Mesenchymal stem cell (in vitro differentiated cells and primary cell): Measurements from ENCODE around the gene HLA-DRA.
A peak's percentile ranks its signal among the peaks of the same experiment; 100 is the strongest.

Source experiments
- DNase-seq: peaks from one replicate; pipeline ENCODE4 v3.0.0-alpha.2; 2013
- H2AFZ ChIP-seq: one replicate; pipeline ENCODE4 v1.6.1; 2013; ENCODE audit warnings: low read depth, mild to moderate bottlenecking, control low read depth, inconsistent platforms, low read length, moderate library complexity
- H2AK5ac ChIP-seq: 2 replicates; pipeline ENCODE4 v1.6.1; 2013; ENCODE audit warnings: low read length, moderate library complexity, mild to moderate bottlenecking, inconsistent platforms; ENCODE audit not compliant: severe bottlenecking
- H2BK120ac ChIP-seq: one replicate; pipeline ENCODE4 v1.6.1; 2013; ENCODE audit warnings: low read depth, mild to moderate bottlenecking, inconsistent platforms, low read length, moderate library complexity
- H2BK12ac ChIP-seq, 2 experiments: one replicate each; pipeline ENCODE4 v1.6.1; 2013; ENCODE audit warnings: inconsistent platforms in 2 of 2, low read length in 2 of 2, mild to moderate bottlenecking in 2 of 2, moderate library complexity in 2 of 2, control low read depth in 1 of 2
- H2BK15ac ChIP-seq: one replicate; pipeline ENCODE4 v1.6.1; 2013; ENCODE audit warnings: mild to moderate bottlenecking, low read depth, inconsistent platforms; ENCODE audit not compliant: poor library complexity, severe bottlenecking
- H2BK5ac ChIP-seq: 2 replicates; pipeline ENCODE4 v1.6.1; 2013; ENCODE audit warnings: low read depth, mild to moderate bottlenecking, low read length, control low read depth, inconsistent platforms; ENCODE audit not compliant: poor library complexity, severe bottlenecking
- H3K14ac ChIP-seq, 2 experiments: one replicate each; pipeline ENCODE4 v1.6.1; 2013; ENCODE audit warnings: inconsistent platforms in 2 of 2, low read length in 2 of 2, control low read depth in 1 of 2, mild to moderate bottlenecking in 1 of 2, moderate library complexity in 1 of 2
- H3K18ac ChIP-seq, 2 experiments: one replicate each; pipeline ENCODE4 v1.6.1; 2013; ENCODE audit warnings: inconsistent platforms in 2 of 2, low read length in 2 of 2, control low read depth in 1 of 2, low read depth in 1 of 2, mild to moderate bottlenecking in 1 of 2
- H3K23ac ChIP-seq, 2 experiments: one replicate each; pipeline ENCODE4 v1.6.1; 2013; ENCODE audit warnings: inconsistent platforms in 2 of 2, low read length in 2 of 2, mild to moderate bottlenecking in 2 of 2, moderate library complexity in 2 of 2, control low read depth in 1 of 2
- H3K27ac ChIP-seq: 2 replicates; pipeline ENCODE4 v1.5.1; 2013; ENCODE audit warnings: mild to moderate bottlenecking, moderate library complexity, low read length, control low read depth, inconsistent platforms; ENCODE audit not compliant: poor library complexity, severe bottlenecking
- H3K27me3 ChIP-seq, 2 experiments: 2 replicates each; pipeline versions ENCODE4 v1.6.1 to v1.7.0; 2013; ENCODE audit warnings: low read length in 2 of 2, mild to moderate bottlenecking in 2 of 2, moderate library complexity in 2 of 2, control low read depth in 1 of 2, inconsistent platforms in 1 of 2; ENCODE audit not compliant: control insufficient read depth in 1 of 2, insufficient read depth in 1 of 2
- H3K36me3 ChIP-seq, 2 experiments: 2 replicates each; pipeline versions ENCODE4 v1.6.1 to v1.7.0; 2013; ENCODE audit warnings: low read length in 2 of 2, control low read depth in 1 of 2, inconsistent platforms in 1 of 2, low read depth in 1 of 2, mild to moderate bottlenecking in 1 of 2; ENCODE audit not compliant: insufficient read depth in 2 of 2, control insufficient read depth in 1 of 2
- H3K4ac ChIP-seq, 2 experiments: one replicate each; pipeline ENCODE4 v1.6.1; 2013; ENCODE audit warnings: inconsistent platforms in 2 of 2, low read length in 2 of 2, mild to moderate bottlenecking in 2 of 2, moderate library complexity in 2 of 2, control low read depth in 1 of 2, low read depth in 1 of 2
- H3K4me1 ChIP-seq: 2 replicates; pipeline ENCODE4 v1.6.1; 2013; ENCODE audit warnings: low read depth, low read length, control low read depth; ENCODE audit not compliant: control insufficient read depth, insufficient read depth
- H3K4me2 ChIP-seq: 2 replicates; pipeline ENCODE4 v1.6.1; 2013; ENCODE audit warnings: low read length, mild to moderate bottlenecking, inconsistent platforms; ENCODE audit not compliant: poor library complexity, severe bottlenecking
- H3K4me3 ChIP-seq, 2 experiments: 2 replicates each; pipeline versions ENCODE4 v1.5.1 to v1.7.0; 2013; ENCODE audit warnings: low read length in 2 of 2, mild to moderate bottlenecking in 2 of 2, control low read depth in 1 of 2, low read depth in 1 of 2; ENCODE audit not compliant: insufficient read depth in 1 of 2
- H3K79me1 ChIP-seq: replicated peaks from 2 replicates; pipeline ENCODE4 v1.6.1; 2013; ENCODE audit warnings: mild to moderate bottlenecking, control low read depth, low read length, inconsistent platforms; ENCODE audit not compliant: poor library complexity, severe bottlenecking
- H3K9ac ChIP-seq: 2 replicates; pipeline ENCODE4 v1.7.0; 2013; ENCODE audit warnings: mild to moderate bottlenecking, low read length, moderate library complexity
- H3K9me3 ChIP-seq: 2 replicates; pipeline ENCODE4 v1.7.0; 2013; ENCODE audit warnings: mild to moderate bottlenecking, low read length; ENCODE audit not compliant: control insufficient read depth
- H4K8ac ChIP-seq: one replicate; pipeline ENCODE4 v1.6.1; 2013; ENCODE audit warnings: inconsistent platforms, mild to moderate bottlenecking, low read length, moderate library complexity
- H4K91ac ChIP-seq: one replicate; pipeline ENCODE4 v1.6.1; 2013; ENCODE audit warnings: mild to moderate bottlenecking, low read length, inconsistent platforms
- WGBS: methylation state at CpG from one replicate; pipeline ENCODE4 v1.1.7; 2013; ENCODE audit warnings: mixed read lengths; 5-methylcytosine and 5-hydroxymethylcytosine counted together

The HLA-DRA gene

GRCh38 chr6:32406197-32406596 lies 33.5 kb upstream of the HLA-DRA start:
- H2BK12ac ChIP-seq = no peak overlapping the region
- H3K23ac ChIP-seq = no peak overlapping the region
- no peak overlapping the region for H4K8ac ChIP-seq
- DNase-seq = no peak
- no peak overlapping the region for H2BK5ac ChIP-seq
- no peak overlapping the region for H3K18ac ChIP-seq
- H3K4me1 ChIP-seq = peaks cover 1% of the 10 kb centered on the region
- peaks cover 45 to 80% of the 10 kb centered on the region in 2 experiments for H3K27me3 ChIP-seq
- H2BK120ac ChIP-seq = no peak overlapping the region
- no peak overlapping the region for H3K9ac ChIP-seq
- H2AK5ac ChIP-seq = no peak overlapping the region
- no peak overlapping the region for H3K14ac ChIP-seq
- H3K4me3 ChIP-seq = no peak overlapping the region
- no peaks in the 10 kb centered on the region for H3K36me3 ChIP-seq
- no peak overlapping the region for H3K27ac ChIP-seq
- no peak overlapping the region for H3K4ac ChIP-seq
- no peak overlapping the region for H2BK15ac ChIP-seq
- WGBS = 82% methylated on average over 7 of the region's 9 CpGs
- H4K91ac ChIP-seq = no peak overlapping the region
- no peaks in the 10 kb centered on the region for H3K79me1 ChIP-seq
- no peak overlapping the region for H2AFZ ChIP-seq
- no peaks in the 10 kb centered on the region for H3K9me3 ChIP-seq
- H3K4me2 ChIP-seq = no peak overlapping the region

DNA sequence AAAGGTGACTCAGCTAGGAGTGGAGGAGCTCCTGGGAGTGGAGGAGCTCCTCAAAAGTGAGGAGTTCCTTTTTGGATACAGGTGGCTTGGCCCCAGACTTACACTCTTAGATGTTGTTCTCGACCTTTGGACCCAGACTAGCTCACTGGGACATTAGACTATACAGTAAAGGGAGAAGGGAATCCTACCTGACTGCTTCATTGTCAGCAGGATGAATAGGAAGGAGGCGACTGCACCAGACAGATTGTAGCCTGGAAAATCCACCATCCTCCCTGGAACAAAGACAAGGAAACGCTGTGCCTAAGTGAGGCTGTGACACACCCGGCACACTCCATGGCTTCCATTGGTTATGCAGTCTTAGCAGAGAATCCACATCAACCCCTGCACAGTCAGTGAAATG lies 32.8 kb upstream of the HLA-DRA start, which contains the start of gene BTNL2:
BTNL2 (minus strand) TSS at position 325 of the 400 bp plus-strand sequence; CDS start at position 267, 58 bp downstream.
- no peaks in the 10 kb centered on the region for H3K9me3 ChIP-seq
- no peak within 1 kb of the TSS for H3K18ac ChIP-seq
- no peak within 1 kb of the TSS for H2AFZ ChIP-seq
- no peak within 1 kb of the TSS for H3K23ac ChIP-seq
- H4K8ac ChIP-seq = no peak within 1 kb of the TSS
- H3K14ac ChIP-seq = no peak within 1 kb of the TSS
- H3K4me1 ChIP-seq = peaks cover 1% of the 10 kb centered on the region
- no peaks in the 10 kb centered on the region for H3K36me3 ChIP-seq
- no peak within 1 kb of the TSS for H4K91ac ChIP-seq
- 77% methylated on average over 4 of the region's 4 CpGs for WGBS
- H2BK120ac ChIP-seq = no peak within 1 kb of the TSS
- no peak within 1 kb of the TSS for H2BK15ac ChIP-seq
- no peak within 1 kb of the TSS for H3K9ac ChIP-seq
- no peak within 1 kb of the TSS for H3K4me3 ChIP-seq
- peaks cover 51 to 80% of the 10 kb centered on the region in 2 experiments for H3K27me3 ChIP-seq
- H3K79me1 ChIP-seq = no peaks in the 10 kb centered on the region
- H3K27ac ChIP-seq = no peak within 1 kb of the TSS
- DNase-seq = no peak
- H2AK5ac ChIP-seq = no peak within 1 kb of the TSS
- no peak within 1 kb of the TSS for H3K4me2 ChIP-seq
- H3K4ac ChIP-seq = no peak within 1 kb of the TSS
- no peak within 1 kb of the TSS for H2BK5ac ChIP-seq
- H2BK12ac ChIP-seq = no peak within 1 kb of the TSS

GRCh38 chr6:32410906-32411305 lies 28.8 kb upstream of the HLA-DRA start:
- H3K27ac ChIP-seq = no peak overlapping the region
- no peak overlapping the region for H2BK15ac ChIP-seq
- H2AFZ ChIP-seq = no peak overlapping the region
- 38% methylated on average over 5 of the region's 5 CpGs for WGBS
- no peak overlapping the region for H2AK5ac ChIP-seq
- H3K4me1 ChIP-seq = no peaks in the 10 kb centered on the region
- H3K4me3 ChIP-seq = no peak overlapping the region
- H3K14ac ChIP-seq = no peak overlapping the region
- no peak overlapping the region for H2BK120ac ChIP-seq
- no peak overlapping the region for H2BK12ac ChIP-seq
- no peaks in the 10 kb centered on the region for H3K9me3 ChIP-seq
- H3K23ac ChIP-seq = no peak overlapping the region
- no peak overlapping the region for H3K9ac ChIP-seq
- H4K91ac ChIP-seq = no peak overlapping the region
- no peak overlapping the region for H3K18ac ChIP-seq
- no peak overlapping the region for H3K4ac ChIP-seq
- H4K8ac ChIP-seq = no peak overlapping the region
- DNase-seq = no peak
- H3K79me1 ChIP-seq = no peaks in the 10 kb centered on the region
- H3K4me2 ChIP-seq = no peak overlapping the region
- peaks cover 46 to 77% of the 10 kb centered on the region in 2 experiments for H3K27me3 ChIP-seq
- no peaks in the 10 kb centered on the region for H3K36me3 ChIP-seq
- H2BK5ac ChIP-seq = no peak overlapping the region

GRCh38 chr6:32411566-32412327 lies 27.9 kb upstream of the HLA-DRA start:
- Histone ChIP-seq H3K18ac (no peak overlapping the region), H3K4me2 (no peak overlapping the region), H2BK120ac (no peak overlapping the region), H2BK5ac (no peak overlapping the region), H3K9ac (no peak overlapping the region), H4K91ac (no peak overlapping the region), H3K36me3 (no peaks in the 10 kb centered on the region), H3K4ac (no peak overlapping the region), H3K4me3 (no peak overlapping the region), H3K9me3 (no peaks in the 10 kb centered on the region), H3K23ac (no peak overlapping the region), H2AK5ac (no peak overlapping the region), H2AFZ (peak overlapping the region; percentile 24), H3K27ac (no peak overlapping the region), H3K4me1 (no peaks in the 10 kb centered on the region), H3K79me1 (no peaks in the 10 kb centered on the region), H4K8ac (no peak overlapping the region), H2BK12ac (no peak overlapping the region), H3K27me3 (peaks cover 47 to 77% of the 10 kb centered on the region in 2 experiments), H2BK15ac (no peak overlapping the region), H3K14ac (no peak overlapping the region)
- DNase-seq = no peak
- 69% methylated on average over 9 of the region's 9 CpGs for WGBS
